Measurements from ENCODE around the gene AIG1.

GRCh38 chr6:143376861-143377260 lies 316.2 kb downstream of the AIG1 start:
- TF ChIP-seq CTCF (conservative IDR thresholded peaks at IDR 0.05; ENCODE audit: low read depth, low read length), result no peak
- no peak for TF ChIP-seq EZH2 (IDR thresholded peaks at IDR 0.05; ENCODE audit: borderline replicate concordance, low read depth, low read length, poor library complexity, severe bottlenecking)

Data from A673 (cell line).